NCI-H526 treated with DMSO at 0.1 percent for 48 hours (cell line): Measurements from ENCODE around the gene ZC3H15.

Source experiments
- DNase-seq: peaks from one replicate; lab custom pipeline; 2025; lab: John Stamatoyannopoulos, UW

ZC3H15 gene

GRCh38 chr2:186542002-186542401 is 55.9 kb downstream of the ZC3H15 start:
- no peak for DNase-seq

GRCh38 chr2:186543561-186544131 is 57.6 kb downstream of the ZC3H15 start:
- DNase-seq: no peak

- no peak for DNase-seq
Observed at GRCh38 chr2:186544255-186544675, 58.2 kb downstream of the ZC3H15 start.

DNA sequence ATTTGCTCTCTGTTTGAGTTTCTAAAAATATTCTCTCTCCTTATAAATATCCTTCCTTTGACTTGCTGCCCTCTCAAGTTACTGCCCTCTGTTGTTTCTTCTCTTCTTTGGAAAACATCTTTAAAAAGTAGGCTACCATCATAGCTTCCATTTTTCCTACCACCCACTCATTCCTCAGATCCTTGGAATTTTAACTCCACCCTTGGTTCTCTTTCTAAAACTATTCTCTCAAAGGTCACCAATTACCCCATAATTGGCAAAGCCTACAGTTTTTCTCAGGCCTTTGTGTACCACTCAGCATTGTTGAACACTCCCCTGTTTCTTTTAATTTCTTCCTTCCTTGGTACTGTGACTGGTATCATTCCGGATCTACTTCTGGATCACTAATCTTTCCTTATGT is 60.8 kb downstream of the ZC3H15 start:
- no peak for DNase-seq

GRCh38 chr2:186551323-186552050 is 65.4 kb downstream of the ZC3H15 start:
- DNase-seq: no peak

DNA sequence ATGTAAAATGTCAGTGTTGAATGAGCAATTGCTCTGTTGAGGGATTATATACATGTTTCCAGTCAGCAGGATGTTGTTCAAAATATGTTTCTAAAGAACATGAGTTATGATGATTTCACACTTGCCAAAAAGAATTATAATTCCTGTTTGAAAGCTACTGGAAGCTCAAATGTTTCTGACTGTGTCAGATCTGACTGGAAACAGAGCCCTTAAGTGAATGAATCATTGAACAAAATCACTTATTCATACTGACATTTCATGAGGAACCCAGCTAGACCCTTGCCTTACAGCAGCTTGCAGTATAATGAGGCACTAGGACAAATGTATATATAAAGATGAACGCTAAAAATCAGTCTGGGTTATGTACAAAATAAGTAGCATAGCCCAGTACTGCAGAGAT is 68.4 kb downstream of the ZC3H15 start:
- DNase-seq: no peak

- no peak for DNase-seq
Observed at GRCh38 chr2:186554850-186555671, 69.0 kb downstream of the ZC3H15 start.

DNA sequence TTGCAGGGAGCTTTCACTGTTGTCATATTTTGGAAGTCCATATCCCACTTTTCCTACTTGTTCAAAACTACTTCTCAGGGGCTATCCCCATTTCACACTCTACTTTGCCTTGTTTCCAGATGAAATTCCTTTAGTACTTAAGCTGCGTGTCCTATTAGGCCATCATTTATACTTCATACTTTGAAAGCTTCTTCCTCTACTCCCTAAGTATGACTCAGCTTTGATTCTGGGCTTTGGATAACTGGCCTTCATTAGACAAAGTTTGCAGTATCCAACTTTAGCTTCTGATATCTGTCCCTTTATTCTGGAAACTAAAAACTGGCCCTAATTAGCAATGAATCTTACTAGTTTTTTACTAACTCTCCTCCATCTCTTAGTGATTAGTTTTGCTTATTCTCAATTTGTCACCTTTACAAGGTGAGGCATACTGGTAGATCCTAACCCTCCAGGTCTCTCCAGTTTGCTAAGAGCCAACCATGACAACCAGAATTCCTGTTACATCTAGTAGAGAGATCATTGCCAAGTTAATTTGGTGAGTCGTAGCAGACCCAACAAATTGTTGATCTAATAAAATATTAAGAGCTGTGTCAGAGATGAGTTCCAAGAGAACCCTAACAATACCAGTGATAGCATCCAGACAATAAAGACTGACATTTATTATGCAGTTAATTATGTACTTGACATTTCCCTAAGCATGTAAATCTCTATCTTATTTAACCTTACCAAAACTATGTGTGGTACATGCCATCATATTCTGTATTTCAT is 72.6 kb downstream of the ZC3H15 start:
- no peak for DNase-seq
